ENCODE data around the gene OR2M5. TPM values are rescaled to one million over a fixed set of nuclear protein-coding genes. Genes with fewer than 3 reads are reported as not detected.

The OR2M5 gene
- total RNA-seq, 2 donors from 2014 or later, result not detected

- Histone ChIP-seq H3K9me3 (ENCODE audit: control insufficient read depth, low read length) (peaks cover 84% of the 10 kb centered on the region), H3K4me3 (ENCODE audit: low read length) (no peak overlapping the region), H3K4me1 (ENCODE audit: control insufficient read depth, insufficient read depth, low read length) (no peaks in the 10 kb centered on the region), H3K36me3 (ENCODE audit: control insufficient read depth, insufficient read depth, low read length) (no peaks in the 10 kb centered on the region), H3K27me3 (ENCODE audit: control insufficient read depth, insufficient read depth, low read length, poor library complexity, severe bottlenecking) (no peaks in the 10 kb centered on the region), H3K9ac (ENCODE audit: extremely low read depth, low read length, poor library complexity, severe bottlenecking) (no peak overlapping the region), H3K27ac (ENCODE audit: low read depth, low read length) (no peak overlapping the region)
- no peak overlapping the region for H3K27ac Mint-ChIP-seq
- no peaks in the 10 kb centered on the region for H3K36me3 Mint-ChIP-seq (ENCODE audit: low read depth)
- DNase-seq, result no peak
- no peak overlapping the region for H3K4me3 Mint-ChIP-seq
- no peaks in the 10 kb centered on the region for H3K27me3 Mint-ChIP-seq (ENCODE audit: insufficient read depth)
- WGBS, 2 experiments (ENCODE audit: insufficient coverage in 1 of 2, insufficient read length in 1 of 2), result 72 to 77% methylated on average over 4 to 5 of the region's 5 CpGs
- no peak for TF ChIP-seq CTCF (conservative IDR thresholded peaks at IDR 0.05)
- peaks cover 76% of the 10 kb centered on the region for H3K9me3 Mint-ChIP-seq
- no peaks in the 10 kb centered on the region for H3K4me1 Mint-ChIP-seq
Observed at GRCh38 chr1:248111157-248111556, 33.8 kb upstream of the OR2M5 start.

- H3K27ac ChIP-seq (ENCODE audit: low read depth, low read length), result no peak overlapping the region
- H3K27me3 ChIP-seq (ENCODE audit: control insufficient read depth, insufficient read depth, low read length, poor library complexity, severe bottlenecking), result no peaks in the 10 kb centered on the region
- Mint-ChIP-seq H3K9me3 (peaks cover 56% of the 10 kb centered on the region), H3K4me3 (no peak overlapping the region), H3K27me3 (ENCODE audit: insufficient read depth) (no peaks in the 10 kb centered on the region), H3K27ac (no peak overlapping the region), H3K36me3 (ENCODE audit: low read depth) (no peaks in the 10 kb centered on the region), H3K4me1 (no peaks in the 10 kb centered on the region)
- H3K4me3 ChIP-seq (ENCODE audit: low read length), result no peak overlapping the region
- no peaks in the 10 kb centered on the region for H3K4me1 ChIP-seq (ENCODE audit: control insufficient read depth, insufficient read depth, low read length)
- peaks cover 58% of the 10 kb centered on the region for H3K9me3 ChIP-seq (ENCODE audit: control insufficient read depth, low read length)
- H3K36me3 ChIP-seq (ENCODE audit: control insufficient read depth, insufficient read depth, low read length), result no peaks in the 10 kb centered on the region
- no peak overlapping the region for H3K9ac ChIP-seq (ENCODE audit: extremely low read depth, low read length, poor library complexity, severe bottlenecking)
- DNase-seq, result no peak
- TF ChIP-seq CTCF (conservative IDR thresholded peaks at IDR 0.05), result no peak
- 80% methylated on average over 6 of the region's 7 CpGs; no CpG with 5 or more reads in 1 of the 2 experiments for WGBS, 2 experiments (ENCODE audit: insufficient coverage in 1 of 2, insufficient read length in 1 of 2)
Observed at GRCh38 chr1:248114890-248115289, 30.1 kb upstream of the OR2M5 start.

GRCh38 chr1:248127653-248128052, 17.3 kb upstream of the OR2M5 start:
- Mint-ChIP-seq H3K4me1 (no peaks in the 10 kb centered on the region), H3K36me3 (ENCODE audit: low read depth) (no peaks in the 10 kb centered on the region), H3K27ac (no peak overlapping the region), H3K4me3 (no peak overlapping the region), H3K9me3 (peaks cover 96% of the 10 kb centered on the region), H3K27me3 (ENCODE audit: insufficient read depth) (no peaks in the 10 kb centered on the region)
- TF ChIP-seq CTCF (conservative IDR thresholded peaks at IDR 0.05), result no peak
- Histone ChIP-seq H3K36me3 (ENCODE audit: control insufficient read depth, insufficient read depth, low read length) (no peaks in the 10 kb centered on the region), H3K9me3 (ENCODE audit: control insufficient read depth, low read length) (peaks cover 94% of the 10 kb centered on the region), H3K9ac (ENCODE audit: extremely low read depth, low read length, poor library complexity, severe bottlenecking) (no peak overlapping the region), H3K4me1 (ENCODE audit: control insufficient read depth, insufficient read depth, low read length) (no peaks in the 10 kb centered on the region), H3K4me3 (ENCODE audit: low read length) (no peak overlapping the region), H3K27ac (ENCODE audit: low read depth, low read length) (no peak overlapping the region), H3K27me3 (ENCODE audit: control insufficient read depth, insufficient read depth, low read length, poor library complexity, severe bottlenecking) (no peaks in the 10 kb centered on the region)
- WGBS, 2 experiments (ENCODE audit: insufficient coverage in 1 of 2, insufficient read length in 1 of 2), result 75 to 79% methylated on average over 4 to 5 of the region's 5 CpGs
- DNase-seq, result no peak

Data from endodermal cell (in vitro differentiated cells).